ENCODE measurements around the gene FLG. TPM values are rescaled to one million over a fixed set of nuclear protein-coding genes. Genes with fewer than 3 reads are reported as not detected.
A peak's percentile ranks its signal among the peaks of the same experiment; 100 is the strongest.

The FLG gene
- total and polyA plus RNA-seq, 2 donors (not counting 1 experiment from before 2014, with no cell fraction given), result not detected

GRCh38 chr1:152349611-152350010 lies 24.6 kb upstream of the FLG start:
- no peak overlapping the region for H3K4me3 ChIP-seq (replicated peaks in 1 of 4; ENCODE audit: control extremely low read depth in 1 of 4, insufficient read depth in 1 of 4, low read depth in 3 of 4, low read length in 4 of 4)
- no peak for TF ChIP-seq CTCF (conservative IDR thresholded peaks at IDR 0.05 in 1 of 2, IDR thresholded peaks at IDR 0.05 in 1 of 2; ENCODE audit: low read depth in 1 of 2, low read length in 2 of 2)
- no peak for TF ChIP-seq EZH2 (IDR thresholded peaks at IDR 0.05; ENCODE audit: low read length, missing control alignments)
- DNase-seq (ENCODE audit: low read depth in 2 of 2), result no peak
- H4K20me1 ChIP-seq (ENCODE audit: control insufficient read depth, extremely low read depth, insufficient read depth, low read length), result no peaks in the 10 kb centered on the region
- H3K4me2 ChIP-seq (ENCODE audit: extremely low read depth, insufficient read depth, low read length), result no peak overlapping the region
- no peaks in the 10 kb centered on the region for H3K4me1 ChIP-seq (ENCODE audit: control insufficient read depth, extremely low read depth, insufficient read depth, low read length)
- no peaks in the 10 kb centered on the region for H3K79me2 ChIP-seq (ENCODE audit: control insufficient read depth, insufficient read depth, low read length)
- no peaks in the 10 kb centered on the region for H3K27me3 ChIP-seq (ENCODE audit: control insufficient read depth, insufficient read depth, low read length)
- no peak overlapping the region for H3K9ac ChIP-seq (ENCODE audit: insufficient read depth, low read length)
- H3K36me3 ChIP-seq (ENCODE audit: control insufficient read depth, insufficient read depth, low read length), result no peaks in the 10 kb centered on the region
- no peaks in the 10 kb centered on the region for H3K9me3 ChIP-seq (ENCODE audit: control insufficient read depth, insufficient read depth, low read depth, low read length)
- H3K27ac ChIP-seq (ENCODE audit: insufficient read depth, low read length), result no peak overlapping the region
- H2AFZ ChIP-seq (ENCODE audit: low read length), result no peak overlapping the region

GRCh38 chr1:152348447-152348846 lies 23.4 kb upstream of the FLG start:
- no peak for DNase-seq (ENCODE audit: low read depth in 2 of 2)
- H3K9ac ChIP-seq (ENCODE audit: insufficient read depth, low read length), result no peak overlapping the region
- no peaks in the 10 kb centered on the region for H3K79me2 ChIP-seq (ENCODE audit: control insufficient read depth, insufficient read depth, low read length)
- H3K36me3 ChIP-seq (ENCODE audit: control insufficient read depth, insufficient read depth, low read length), result no peaks in the 10 kb centered on the region
- no peaks in the 10 kb centered on the region for H3K27me3 ChIP-seq (ENCODE audit: control insufficient read depth, insufficient read depth, low read length)
- H3K4me1 ChIP-seq (ENCODE audit: control insufficient read depth, extremely low read depth, insufficient read depth, low read length), result no peaks in the 10 kb centered on the region
- TF ChIP-seq EZH2 (IDR thresholded peaks at IDR 0.05; ENCODE audit: low read length, missing control alignments) (no peak), CTCF (conservative IDR thresholded peaks at IDR 0.05 in 1 of 2, IDR thresholded peaks at IDR 0.05 in 1 of 2; ENCODE audit: low read depth in 1 of 2, low read length in 2 of 2) (no peak)
- H3K4me2 ChIP-seq (ENCODE audit: extremely low read depth, insufficient read depth, low read length), result no peak overlapping the region
- H3K9me3 ChIP-seq (ENCODE audit: control insufficient read depth, insufficient read depth, low read depth, low read length), result no peaks in the 10 kb centered on the region
- H3K4me3 ChIP-seq (replicated peaks in 1 of 4; ENCODE audit: control extremely low read depth in 1 of 4, insufficient read depth in 1 of 4, low read depth in 3 of 4, low read length in 4 of 4), result no peak overlapping the region
- H2AFZ ChIP-seq (ENCODE audit: low read length), result no peak overlapping the region
- no peak overlapping the region for H3K27ac ChIP-seq (ENCODE audit: insufficient read depth, low read length)
- no peaks in the 10 kb centered on the region for H4K20me1 ChIP-seq (ENCODE audit: control insufficient read depth, extremely low read depth, insufficient read depth, low read length)

- DNase-seq (ENCODE audit: low read depth in 2 of 2), result peak; percentile 41 to 53
- peak; percentile 87 to 91 for TF ChIP-seq CTCF (conservative IDR thresholded peaks at IDR 0.05 in 1 of 2, IDR thresholded peaks at IDR 0.05 in 1 of 2; ENCODE audit: low read depth in 1 of 2, low read length in 2 of 2)
- no peak for TF ChIP-seq EZH2 (IDR thresholded peaks at IDR 0.05; ENCODE audit: low read length, missing control alignments)
- H3K9me3 ChIP-seq (ENCODE audit: control insufficient read depth, insufficient read depth, low read depth, low read length), result no peaks in the 10 kb centered on the region
- H2AFZ ChIP-seq (ENCODE audit: low read length), result no peak overlapping the region
- H3K79me2 ChIP-seq (ENCODE audit: control insufficient read depth, insufficient read depth, low read length), result no peaks in the 10 kb centered on the region
- H3K27me3 ChIP-seq (ENCODE audit: control insufficient read depth, insufficient read depth, low read length), result no peaks in the 10 kb centered on the region
- H3K36me3 ChIP-seq (ENCODE audit: control insufficient read depth, insufficient read depth, low read length), result no peaks in the 10 kb centered on the region
- no peaks in the 10 kb centered on the region for H3K4me1 ChIP-seq (ENCODE audit: control insufficient read depth, extremely low read depth, insufficient read depth, low read length)
- no peaks in the 10 kb centered on the region for H4K20me1 ChIP-seq (ENCODE audit: control insufficient read depth, extremely low read depth, insufficient read depth, low read length)
- no peak overlapping the region for H3K9ac ChIP-seq (ENCODE audit: insufficient read depth, low read length)
- no peak overlapping the region for H3K4me2 ChIP-seq (ENCODE audit: extremely low read depth, insufficient read depth, low read length)
- H3K4me3 ChIP-seq (replicated peaks in 1 of 4; ENCODE audit: control extremely low read depth in 1 of 4, insufficient read depth in 1 of 4, low read depth in 3 of 4, low read length in 4 of 4), result no peak overlapping the region
- no peak overlapping the region for H3K27ac ChIP-seq (ENCODE audit: insufficient read depth, low read length)
Observed at GRCh38 chr1:152347116-152347728, 22.2 kb upstream of the FLG start.

All from fibroblast of lung (primary cell).